Adrenal gland (tissue), 12 donors: ENCODE data around the gene OR10G3. TPM values are rescaled to one million over a fixed set of nuclear protein-coding genes. Genes with fewer than 3 reads are reported as not detected.

Experiments
- DNase-seq, 7 donors: peaks; one replicate each; pipeline ENCODE4 v3.0.0-alpha.2; 2019 to 2020
- H3K27ac ChIP-seq, 5 donors: fragments of 200-600 bp; sonication (generic) in 4 of 5; 1 replicate in 3 of 5; 2 replicates in 2 of 5; pipeline versions ENCODE4 v1.5.1 to v1.8.0; 2016 to 2020; ENCODE audit warnings: mild to moderate bottlenecking in 1 of 5
- H3K27me3 ChIP-seq: fragments of 200-600 bp; 2 replicates; pipeline ENCODE4 v1.8.0; 2021
- H3K36me3 ChIP-seq, 2 donors: fragments of 200-600 bp; replicated peaks in 1 of 2; 1 replicate in 1 of 2; 2 replicates in 1 of 2; pipeline versions ENCODE4 v1.5.1 to v1.8.0; 2018 to 2022
- H3K4me1 ChIP-seq, 2 donors: fragments of 200-600 bp; replicated peaks in 1 of 2; 1 replicate in 1 of 2; 2 replicates in 1 of 2; pipeline versions ENCODE4 v1.5.1 to v1.8.0; 2018 to 2021
- H3K4me3 ChIP-seq, 4 donors: fragments of 200-600 bp; sonication (generic) in 3 of 4; one replicate each; pipeline ENCODE4 v1.5.1; 2016 to 2018
- H3K9me3 ChIP-seq, 3 donors: fragments of 200-600 bp; sonication (generic) in 1 of 3; replicated peaks in 1 of 3; 1 replicate in 2 of 3; 2 replicates in 1 of 3; pipeline versions ENCODE4 v1.5.1 to v1.8.0; 2016 to 2021
- CTCF ChIP-seq, 6 experiments: fragments of 450-650 bp in 4 of 6; fragments of 200-600 bp in 2 of 6; sonication (generic) in 1 of 6; IDR thresholded peaks; 1 replicate in 5 of 6; 2 replicates in 1 of 6; pipeline versions ENCODE4 v1.5.1 to v1.8.0; 2016 to 2021; ENCODE audit warnings: antibody characterized with exemption in 6 of 6, mild to moderate bottlenecking in 2 of 6, moderate library complexity in 1 of 6
- POLR2A ChIP-seq, 2 donors: fragments of 450-650 bp; IDR thresholded peaks; one replicate each; pipeline ENCODE4 v1.6.1; 2017; ENCODE audit warnings: antibody characterized with exemption in 2 of 2, mild to moderate bottlenecking in 2 of 2, moderate library complexity in 1 of 2
- WGBS, 4 donors: extraction: QIAGEN DNeasy Blood & Tissue Kit in 2 of 4; methylation state at CpG; one replicate each; pipeline versions ENCODE4 v1.1.5 to v1.1.7; 2013 to 2017; 5-methylcytosine and 5-hydroxymethylcytosine counted together
- intact Hi-C, 2 donors: fragments of 100-400 bp; cut with DNase I; formaldehyde crosslinking; loops; one replicate each; pipeline versions ENCODE4 v1.14.1 to v1.15.0; 2022 to 2023
- polyA plus RNA-seq, 3 donors: library from polyadenylated mRNA; stranded (reverse); fragments of 200-250 nt in 2 of 3; fragments of 350-450 nt in 1 of 3; fragmentation: Illumina TruSeq in 1 of 3; extraction: RNeasy Lipid Tissue Mini Kit (QIAGEN cat#74804) in 1 of 3; gene quantifications; one replicate each; pipeline ENCODE4 v1.2.3, GENCODE V29; 2013 to 2014
- total RNA-seq, 9 donors: library from RNA; depleted of rRNA in 4 of 9; stranded (reverse); fragments of >200 nt in 4 of 9; fragments of 120-200 nt in 1 of 9; fragmentation: NEBNext Ultra II Directional in 1 of 9; extraction: Animal tissue kit (Norgen Biotek cat#: 25700) in 1 of 9; gene quantifications; one replicate each; pipeline versions ENCODE4 v1.1.0 to v1.2.4, GENCODE V29; 2013 to 2023
- donor health status: healthy with polysubstance abuse.
- donor health status: Bipolar disorder and iron deficiency.
- donor health status: DM: yes; HTN: yes; CAD: no.
- donor health status: DM: no; HTN: no; CAD: no.
- donor health status: DM: no; HTN: no; CAD: no.
- donor health status: DM: yes; HTN: yes; CAD: no.

Gene OR10G3
- total and polyA plus RNA-seq, 12 donors = not detected

GRCh38 chr14:21539189-21539940 is 40.5 kb downstream of the OR10G3 start:
- TF ChIP-seq POLR2A (IDR thresholded peaks at IDR 0.05) (no peak), CTCF (IDR thresholded peaks at IDR 0.05) (no peak)
- Histone ChIP-seq H3K4me1 (peaks cover 7 to 9% of the 10 kb centered on the region in 2 donors), H3K4me3 (no peak overlapping the region), H3K27me3 (peaks cover 27% of the 10 kb centered on the region), H3K9me3 (no peaks in the 10 kb centered on the region), H3K36me3 (no peaks in the 10 kb centered on the region), H3K27ac (no peak overlapping the region)
- DNase-seq = no peak
- 28 to 39% (median 34%) methylated on average over 3 of the region's 3 CpGs for WGBS, 4 donors
- intact Hi-C loops = no loop called here

- Histone ChIP-seq H3K27me3 (peaks cover 26% of the 10 kb centered on the region), H3K36me3 (no peaks in the 10 kb centered on the region), H3K4me3 (peak overlapping the region in 1 of 4 donors; percentile 44), H3K27ac (no peak overlapping the region), H3K4me1 (peaks cover 7 to 9% of the 10 kb centered on the region in 2 donors), H3K9me3 (no peaks in the 10 kb centered on the region)
- DNase-seq = no peak
- 14 to 26% (median 21%) methylated on average over 3 of the region's 3 CpGs for WGBS, 4 donors
- intact Hi-C loops = no loop called here
- TF ChIP-seq POLR2A (IDR thresholded peaks at IDR 0.05) (no peak), CTCF (IDR thresholded peaks at IDR 0.05) (no peak)
These were observed 42.8 kb downstream of the OR10G3 start for GRCh38 chr14:21537090-21537424.

DNA sequence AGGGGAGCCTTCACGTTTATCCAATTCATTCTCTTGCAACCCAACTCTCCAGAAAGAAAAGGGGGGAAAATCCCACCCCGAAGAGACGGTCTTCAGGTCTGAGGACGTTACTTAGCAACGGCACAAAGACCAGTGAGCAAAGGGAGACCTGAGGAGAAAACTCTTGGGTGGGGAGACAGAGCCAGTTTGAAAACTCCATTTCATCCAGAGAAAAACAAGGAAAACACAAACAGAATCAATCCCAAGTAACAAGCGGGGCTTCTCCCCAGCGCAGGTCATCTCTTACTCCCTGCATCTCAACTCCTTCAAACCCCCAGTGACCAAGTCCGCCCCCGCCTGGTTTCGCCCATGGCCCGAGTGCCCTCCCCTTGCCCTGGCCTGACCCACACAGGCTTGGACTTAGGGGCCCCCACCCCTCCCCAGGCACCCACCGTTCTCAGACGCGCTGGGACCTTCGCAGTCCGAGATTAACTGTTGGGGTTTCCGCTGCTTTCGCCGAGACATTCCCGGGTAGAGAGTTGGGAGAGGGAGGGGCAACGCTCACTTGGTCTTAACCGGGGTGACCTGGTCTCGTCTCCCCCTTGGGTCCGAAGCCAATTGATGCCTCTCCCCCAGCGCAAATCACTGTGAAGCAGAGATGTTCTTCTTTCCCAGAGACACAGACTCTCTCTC is 43.3 kb downstream of the OR10G3 start:
- Histone ChIP-seq H3K4me3 (peak overlapping the region in 1 of 4 donors; percentile 44), H3K27ac (no peak overlapping the region), H3K9me3 (no peaks in the 10 kb centered on the region), H3K4me1 (peaks cover 7 to 9% of the 10 kb centered on the region in 2 donors), H3K27me3 (peaks cover 21% of the 10 kb centered on the region), H3K36me3 (no peaks in the 10 kb centered on the region)
- TF ChIP-seq CTCF (IDR thresholded peaks at IDR 0.05) = no peak
- no peak for TF ChIP-seq POLR2A (IDR thresholded peaks at IDR 0.05)
- intact Hi-C loops = no loop called here
- no peak for DNase-seq
- WGBS, 4 donors = 1 to 6% (median 4%) methylated on average over 23 to 25 of the region's 25 CpGs

GRCh38 chr14:21535545-21536417 is 44.1 kb downstream of the OR10G3 start:
- intact Hi-C loops = no loop called here
- Histone ChIP-seq H3K27me3 (peaks cover 21% of the 10 kb centered on the region), H3K4me3 (peak overlapping the region in 1 of 4 donors; percentile 44)

More at GRCh38 chr14:21535545-21536417, 44.1 kb downstream of the OR10G3 start:
- WGBS, 4 donors = 30 to 46% (median 34%) methylated on average over 6 of the region's 6 CpGs
- H3K4me1 ChIP-seq = peaks cover 7 to 9% of the 10 kb centered on the region in 2 donors
- DNase-seq = no peak
- H3K36me3 ChIP-seq = no peaks in the 10 kb centered on the region
- H3K27ac ChIP-seq = no peak overlapping the region
- TF ChIP-seq POLR2A (IDR thresholded peaks at IDR 0.05) (no peak), CTCF (IDR thresholded peaks at IDR 0.05) (no peak)
- no peaks in the 10 kb centered on the region for H3K9me3 ChIP-seq
